H1 (cell line): ENCODE data around the gene ELOVL1. TPM values are rescaled to one million over a fixed set of nuclear protein-coding genes. Genes with fewer than 3 reads are reported as not detected.

ENCODE experiments used
- CTCF ChIA-PET: fragments of 300-600 bp; sonication (Branson Sonifier 250); formaldehyde crosslinking; loops from one replicate; lab custom pipeline; 2021; ENCODE audit not compliant: partially characterized antibody; lab: Charles Lee
- POLR2A ChIA-PET: fragments of 300-600 bp; sonication (Branson Sonifier 250); formaldehyde crosslinking; loops from one replicate; lab custom pipeline; 2021; ENCODE audit warnings: inconsistent platforms; ENCODE audit not compliant: partially characterized antibody; lab: Charles Lee
- DNase-seq, 2 experiments: peaks; one replicate each; pipeline versions ENCODE4 v3.0.0 to v3.0.0-alpha.2; 2010 to 2022; ENCODE audit warnings: low spot score in 2 of 2, low read depth in 1 of 2, mixed read lengths in 1 of 2
- FAIRE-seq: peaks from 2 replicates; lab custom pipeline; 2011; peaks lifted over from hg19 to GRCh38; lab: Jason Lieb, UNC
- H2AFZ ChIP-seq: 2 replicates; pipeline ENCODE4 v1.8.1; 2012; ENCODE audit warnings: low read length, inconsistent platforms
- H2AK5ac ChIP-seq: 2 replicates; pipeline ENCODE4 v1.6.1; 2013; ENCODE audit warnings: low read depth, low read length
- H2BK120ac ChIP-seq: replicated peaks from 2 replicates; pipeline ENCODE3; 2013; ENCODE audit warnings: low read depth, low read length, inconsistent platforms
- H2BK12ac ChIP-seq: 2 replicates; pipeline ENCODE4 v1.6.1; 2013; ENCODE audit warnings: low read depth, low read length
- H2BK15ac ChIP-seq: 2 replicates; pipeline ENCODE4 v1.6.1; 2013; ENCODE audit warnings: low read length
- H2BK20ac ChIP-seq: 2 replicates; pipeline ENCODE4 v1.6.1; 2013; ENCODE audit warnings: low read length
- H2BK5ac ChIP-seq: 2 replicates; pipeline ENCODE4 v1.6.1; 2013; ENCODE audit warnings: low read depth, low read length
- H3K14ac ChIP-seq: 2 replicates; pipeline ENCODE4 v1.6.1; 2013; ENCODE audit warnings: inconsistent platforms; ENCODE audit not compliant: insufficient read length
- H3K18ac ChIP-seq: 2 replicates; pipeline ENCODE4 v1.6.1; 2013; ENCODE audit warnings: low read length; ENCODE audit errors: extremely low read depth
- H3K23ac ChIP-seq: 2 replicates; pipeline ENCODE4 v1.6.1; 2013; ENCODE audit warnings: inconsistent platforms; ENCODE audit not compliant: insufficient read length
- H3K23me2 ChIP-seq: 2 replicates; pipeline ENCODE4 v1.6.1; 2013; ENCODE audit warnings: low read depth, low read length
- H3K27ac ChIP-seq: 2 replicates; pipeline ENCODE4 v1.6.1; 2011; ENCODE audit warnings: low read depth, low read length, inconsistent platforms
- H3K27me3 ChIP-seq, 4 experiments: replicated peaks in 1 of 4; 1 replicate in 1 of 4; 2 replicates in 3 of 4; pipeline versions ENCODE4 v1.6.1 to v1.8.1; 2011 to 2013; ENCODE audit warnings: low read length in 3 of 4, mild to moderate bottlenecking in 3 of 4, inconsistent platforms in 2 of 4, mixed read lengths in 2 of 4, moderate library complexity in 1 of 4; ENCODE audit not compliant: control insufficient read depth in 3 of 4, insufficient read depth in 3 of 4; ENCODE audit errors: extremely low read depth in 1 of 4
- H3K36me3 ChIP-seq, 4 experiments: 2 replicates each; pipeline versions ENCODE4 v1.6.1 to v1.8.1; 2011 to 2013; ENCODE audit warnings: mild to moderate bottlenecking in 4 of 4, low read length in 3 of 4, moderate library complexity in 2 of 4, control low read depth in 1 of 4, inconsistent platforms in 1 of 4; ENCODE audit not compliant: insufficient read depth in 4 of 4, control insufficient read depth in 2 of 4
- H3K4ac ChIP-seq: replicated peaks from 2 replicates; pipeline ENCODE3; 2013; ENCODE audit warnings: low read length, low read depth, mixed read lengths, inconsistent platforms; ENCODE audit not compliant: insufficient read length
- H3K4me1 ChIP-seq, 4 experiments: replicated peaks in 1 of 4; 1 replicate in 1 of 4; 2 replicates in 3 of 4; pipeline versions ENCODE4 v1.6.1 to v1.8.1; 2011 to 2013; ENCODE audit warnings: low read length in 3 of 4, inconsistent platforms in 2 of 4, mixed read lengths in 1 of 4; ENCODE audit not compliant: insufficient read depth in 4 of 4, control insufficient read depth in 3 of 4
- H3K4me2 ChIP-seq, 2 experiments: 2 replicates each; pipeline versions ENCODE4 v1.6.1 to v1.8.1; 2011 to 2013; ENCODE audit warnings: low read depth in 2 of 2, low read length in 2 of 2, control low read depth in 1 of 2, inconsistent platforms in 1 of 2, mild to moderate bottlenecking in 1 of 2; ENCODE audit not compliant: insufficient read depth in 1 of 2
- H3K4me3 ChIP-seq, 4 experiments: fragments of 200-600, 300-600 bp in 1 of 4; sonication (generic), shearing (Covaris generic), sonication (Bioruptor Twin) in 1 of 4; 2 replicates each; pipeline versions ENCODE4 v1.5.1 to v1.8.1; 2011 to 2016; ENCODE audit warnings: low read length in 4 of 4, low read depth in 3 of 4, control low read depth in 2 of 4, inconsistent platforms in 2 of 4, mild to moderate bottlenecking in 2 of 4, mixed read lengths in 1 of 4, moderate library complexity in 1 of 4; ENCODE audit not compliant: insufficient read depth in 2 of 4; ENCODE audit errors: extremely low read depth in 1 of 4
- H3K56ac ChIP-seq: replicated peaks from 2 replicates; pipeline ENCODE3; 2013; ENCODE audit warnings: low read depth, mild to moderate bottlenecking, mixed read lengths, low read length, inconsistent platforms; ENCODE audit not compliant: insufficient read length
- H3K79me1 ChIP-seq: 2 replicates; pipeline ENCODE4 v1.6.1; 2013; ENCODE audit warnings: low read depth, low read length, control low read depth
- H3K79me2 ChIP-seq, 2 experiments: 2 replicates each; pipeline versions ENCODE4 v1.6.1 to v1.8.1; 2012 to 2013; ENCODE audit warnings: low read length in 2 of 2, mild to moderate bottlenecking in 2 of 2, inconsistent platforms in 1 of 2; ENCODE audit not compliant: insufficient read depth in 2 of 2, control insufficient read depth in 1 of 2
- H3K9ac ChIP-seq, 4 experiments: replicated peaks in 1 of 4; 1 replicate in 1 of 4; 2 replicates in 3 of 4; pipeline versions ENCODE4 v1.6.1 to v1.8.1; 2011 to 2013; ENCODE audit warnings: low read depth in 3 of 4, low read length in 3 of 4, control low read depth in 2 of 4, mild to moderate bottlenecking in 2 of 4, moderate library complexity in 2 of 4, inconsistent platforms in 1 of 4; ENCODE audit errors: extremely low read depth in 1 of 4
- H3K9me3 ChIP-seq, 2 experiments: 2 replicates each; pipeline versions ENCODE4 v1.6.1 to v1.8.1; 2012 to 2013; ENCODE audit warnings: mild to moderate bottlenecking in 2 of 2, moderate library complexity in 2 of 2, control low read depth in 1 of 2, inconsistent platforms in 1 of 2, low read depth in 1 of 2, low read length in 1 of 2, mixed read lengths in 1 of 2; ENCODE audit not compliant: insufficient read depth in 2 of 2
- H4K20me1 ChIP-seq, 2 experiments: replicated peaks in 1 of 2; 2 replicates each; pipeline versions ENCODE3 to v1.8.1; 2011 to 2013; ENCODE audit warnings: inconsistent platforms in 2 of 2, low read length in 2 of 2, mild to moderate bottlenecking in 1 of 2; ENCODE audit not compliant: insufficient read depth in 2 of 2, control insufficient read depth in 1 of 2
- H4K5ac ChIP-seq: 2 replicates; pipeline ENCODE4 v1.6.1; 2013; ENCODE audit warnings: low read length, low read depth, mixed read lengths, inconsistent platforms; ENCODE audit not compliant: insufficient read length
- H4K8ac ChIP-seq: 2 replicates; pipeline ENCODE4 v1.8.0; 2013; ENCODE audit warnings: mild to moderate bottlenecking, moderate library complexity, low read length, inconsistent platforms; ENCODE audit not compliant: insufficient read depth; ENCODE audit errors: extremely low read depth
- H4K91ac ChIP-seq: replicated peaks from 2 replicates; pipeline ENCODE3; 2013; ENCODE audit warnings: low read length, mixed read lengths, inconsistent platforms; ENCODE audit not compliant: insufficient read length
- ATF3 ChIP-seq: IDR thresholded peaks from 2 replicates; pipeline ENCODE4 v1.6.1; 2011; ENCODE audit warnings: low read depth, mild to moderate bottlenecking, low read length; ENCODE audit not compliant: insufficient read depth
- BRCA1 ChIP-seq: IDR thresholded peaks from 2 replicates; pipeline ENCODE4 v1.6.1; 2012; ENCODE audit warnings: low read depth, low read length, improper control_type of control experiment
- KDM4A ChIP-seq: IDR thresholded peaks from one replicate; pipeline ENCODE4 v1.7.1; 2012; ENCODE audit warnings: low read depth, mild to moderate bottlenecking, moderate library complexity, low read length, inconsistent platforms; ENCODE audit not compliant: severe bottlenecking
- MAFK ChIP-seq: IDR thresholded peaks from 2 replicates; pipeline ENCODE4 v1.6.1; 2012; ENCODE audit warnings: low read depth, mild to moderate bottlenecking, improper control_type of control experiment, low read length
- PHF8 ChIP-seq: fragments of 200-600 bp; sonication (generic); conservative IDR thresholded peaks from 2 replicates; pipeline ENCODE4 v1.7.1; 2012; ENCODE audit warnings: low read depth, mild to moderate bottlenecking, inconsistent platforms, low read length, moderate library complexity
- POU5F1 ChIP-seq: IDR thresholded peaks from 2 replicates; pipeline ENCODE4 v1.6.1; 2011; ENCODE audit warnings: low read depth, mild to moderate bottlenecking, low read length, moderate library complexity
- RFX5 ChIP-seq: IDR thresholded peaks from 2 replicates; pipeline ENCODE4 v1.6.1; 2011; ENCODE audit warnings: low read depth, low read length, improper control_type of control experiment, borderline replicate concordance
- TAF1 ChIP-seq: IDR thresholded peaks from 2 replicates; pipeline ENCODE4 v1.6.1; 2011; ENCODE audit warnings: mild to moderate bottlenecking, low read depth, low read length
- TEAD4 ChIP-seq: IDR thresholded peaks from 2 replicates; pipeline ENCODE4 v1.6.1; 2012; ENCODE audit warnings: low read depth, low read length, inconsistent platforms, mixed read lengths
- YY1 ChIP-seq: IDR thresholded peaks from 2 replicates; pipeline ENCODE4 v1.6.1; 2011; ENCODE audit warnings: low read depth, mild to moderate bottlenecking, low read length
- ZNF274 ChIP-seq: IDR thresholded peaks from 2 replicates; pipeline ENCODE4 v1.7.0; 2012; ENCODE audit warnings: low read length, borderline replicate concordance; ENCODE audit errors: extremely low read depth
- WGBS, 2 experiments: shearing (Covaris generic) in 1 of 2; methylation state at CpG; one replicate each; pipeline versions ENCODE4 v1.1.6 to v1.1.7; 2013 to 2015; ENCODE audit warnings: low lambda C conversion rate in 2 of 2, mixed read lengths in 2 of 2, inconsistent platforms in 1 of 2, low coverage in 1 of 2, missing lambda C conversion rate in 1 of 2; ENCODE audit not compliant: insufficient replicate concordance in 2 of 2, insufficient coverage in 1 of 2, insufficient read length in 1 of 2; ENCODE audit errors: extremely low coverage in 1 of 2, missing lambda C conversion rate in 1 of 2; 5-methylcytosine and 5-hydroxymethylcytosine counted together
- polyA plus RNA-seq, 7 experiments: library from polyadenylated mRNA; depleted of rRNA in 3 of 7; stranded (reverse) in 5 of 7; unstranded in 2 of 7; fragments of >200 nt in 5 of 7; fragments of 200-250 nt in 2 of 7; gene quantifications; 1 replicate in 5 of 7; 2 replicates in 1 of 7; 4 replicates in 1 of 7; pipeline versions ENCODE4 v1.2.1 to v1.2.3, GENCODE V29; 2011 to 2013; ENCODE audit warnings: missing spikeins in 2 of 7, mixed read lengths in 2 of 7
- total RNA-seq: library from RNA; stranded (reverse); fragmentation: NEBNext Ultra II Directional; extraction: Animal tissue kit (Norgen Biotek cat#: 25700); gene quantifications from 2 replicates; pipeline ENCODE4 v1.2.1, GENCODE V29; 2021
- TF ChIP-seq, protein P1 (sequence below), 3 experiments: IDR thresholded peaks; 1 replicate in 2 of 3; 2 replicates in 1 of 3; pipeline versions ENCODE4 v1.5.1 to v1.6.1; 2011; ENCODE audit warnings: low read length in 3 of 3, mild to moderate bottlenecking in 3 of 3, inconsistent platforms in 2 of 3, low read depth in 1 of 3, moderate library complexity in 1 of 3; ENCODE audit not compliant: insufficient read depth in 1 of 3; ENCODE audit errors: control extremely low read depth in 1 of 3

ELOVL1 gene
- total and polyA plus RNA-seq, 2 of the 8 experiments (the other 6 are each of a cell fraction or from before 2014, with no cell fraction given), result 28.5 to 68.1 TPM

GRCh38 chr1:43405876-43406234 is 38.0 kb upstream of the ELOVL1 start:
- Histone ChIP-seq H2AK5ac (no peak overlapping the region), H3K9ac (no peak overlapping the region), H2BK20ac (no peak overlapping the region), H3K4me3 (no peak overlapping the region), H2BK12ac (no peak overlapping the region), H3K14ac (no peak overlapping the region), H3K79me2 (no peaks in the 10 kb centered on the region), H4K5ac (no peak overlapping the region), H4K8ac (no peak overlapping the region), H3K36me3 (peaks cover 0 to 19% (median 4%) of the 10 kb centered on the region in 4 experiments; a peak in 4 of 8 replicates), H4K91ac (no peak overlapping the region), H2BK120ac (no peak overlapping the region), H2AFZ (no peak overlapping the region), H3K4me2 (no peak overlapping the region), H3K23me2 (no peaks in the 10 kb centered on the region), H3K23ac (no peak overlapping the region), H2BK15ac (no peak overlapping the region), H3K27me3 (no peaks in the 10 kb centered on the region), H3K4ac (no peak overlapping the region), H3K4me1 (no peaks in the 10 kb centered on the region), H3K9me3 (no peaks in the 10 kb centered on the region), H3K79me1 (no peaks in the 10 kb centered on the region), H3K18ac (no peak overlapping the region), H4K20me1 (no peaks in the 10 kb centered on the region), H3K56ac (no peak overlapping the region), H3K27ac (no peak overlapping the region), H2BK5ac (no peak overlapping the region)
- POLR2A ChIA-PET, result interaction anchor here (0.9 to 1.8 kb wide), 2 partner anchors 9 to 16 kb away, joined by 3 to 6 read pairs; partner anchors contain the start of genes MED8 and SZT2
- FAIRE-seq, result no peak
- no peak for DNase-seq
- 90 to 100% methylated on average over 1 to 2 of the region's 2 CpGs for WGBS, 2 experiments
- CTCF ChIA-PET, result interaction anchor here (1.1 to 2.0 kb wide), 2 partner anchors 9 to 167 kb away, joined by 6 to 8 read pairs; no protein-coding TSS in a partner anchor
- no peak for TF ChIP-seq TEAD4
- no peak for TF ChIP-seq MAFK
- no peak for TF ChIP-seq PHF8
- no peak for TF ChIP-seq ATF3
- TF ChIP-seq ZNF274, result no peak
- TF ChIP-seq TAF1, result no peak
- no peak for TF ChIP-seq KDM4A
- no peak for TF ChIP-seq RFX5
- TF ChIP-seq BRCA1, result no peak
- no peak for TF ChIP-seq POU5F1
- TF ChIP-seq, protein P1, sequence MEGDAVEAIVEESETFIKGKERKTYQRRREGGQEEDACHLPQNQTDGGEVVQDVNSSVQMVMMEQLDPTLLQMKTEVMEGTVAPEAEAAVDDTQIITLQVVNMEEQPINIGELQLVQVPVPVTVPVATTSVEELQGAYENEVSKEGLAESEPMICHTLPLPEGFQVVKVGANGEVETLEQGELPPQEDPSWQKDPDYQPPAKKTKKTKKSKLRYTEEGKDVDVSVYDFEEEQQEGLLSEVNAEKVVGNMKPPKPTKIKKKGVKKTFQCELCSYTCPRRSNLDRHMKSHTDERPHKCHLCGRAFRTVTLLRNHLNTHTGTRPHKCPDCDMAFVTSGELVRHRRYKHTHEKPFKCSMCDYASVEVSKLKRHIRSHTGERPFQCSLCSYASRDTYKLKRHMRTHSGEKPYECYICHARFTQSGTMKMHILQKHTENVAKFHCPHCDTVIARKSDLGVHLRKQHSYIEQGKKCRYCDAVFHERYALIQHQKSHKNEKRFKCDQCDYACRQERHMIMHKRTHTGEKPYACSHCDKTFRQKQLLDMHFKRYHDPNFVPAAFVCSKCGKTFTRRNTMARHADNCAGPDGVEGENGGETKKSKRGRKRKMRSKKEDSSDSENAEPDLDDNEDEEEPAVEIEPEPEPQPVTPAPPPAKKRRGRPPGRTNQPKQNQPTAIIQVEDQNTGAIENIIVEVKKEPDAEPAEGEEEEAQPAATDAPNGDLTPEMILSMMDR (IDR thresholded peaks at IDR 0.05; ENCODE audit: control extremely low read depth in 1 of 3, insufficient read depth in 1 of 3, low read depth in 1 of 3, low read length in 3 of 3), result no peak
- TF ChIP-seq YY1, result no peak
